NT2/D1 (cell line): ENCODE results near the gene SND1.

Experiments
- SUZ12 ChIP-seq: IDR thresholded peaks from 2 replicates; pipeline ENCODE4 v1.6.1; 2011; ENCODE audit not compliant: insufficient read length, insufficient read depth; ENCODE audit errors: extremely low read depth
- YY1 ChIP-seq: IDR thresholded peaks from 2 replicates; pipeline ENCODE4 v1.6.1; 2011; ENCODE audit not compliant: insufficient read length, insufficient read depth

GRCh38 chr7:128039544-128039953, 387.6 kb downstream of the SND1 start:
- TF ChIP-seq YY1 (no peak), SUZ12 (no peak)
